Stimulated activated CD8-positive, alpha-beta memory T cell treated with anti-CD3 and anti-CD28 coated beads, Interleukin-2, amount 100 ng/mL, for 48 hours (primary cell): ENCODE results near the gene SLC37A4.
"Not testable (repeated sequence)": the region's sequence is repeated elsewhere in the genome, so short reads cannot be mapped to it uniquely, and the experiment has no call there.

Experiments
- DNase-seq, 2 donors: peaks; one replicate each; pipeline ENCODE4 v3.0.0-alpha.2; 2020; ENCODE audit warnings: low read depth in 2 of 2

SLC37A4 gene

DNA sequence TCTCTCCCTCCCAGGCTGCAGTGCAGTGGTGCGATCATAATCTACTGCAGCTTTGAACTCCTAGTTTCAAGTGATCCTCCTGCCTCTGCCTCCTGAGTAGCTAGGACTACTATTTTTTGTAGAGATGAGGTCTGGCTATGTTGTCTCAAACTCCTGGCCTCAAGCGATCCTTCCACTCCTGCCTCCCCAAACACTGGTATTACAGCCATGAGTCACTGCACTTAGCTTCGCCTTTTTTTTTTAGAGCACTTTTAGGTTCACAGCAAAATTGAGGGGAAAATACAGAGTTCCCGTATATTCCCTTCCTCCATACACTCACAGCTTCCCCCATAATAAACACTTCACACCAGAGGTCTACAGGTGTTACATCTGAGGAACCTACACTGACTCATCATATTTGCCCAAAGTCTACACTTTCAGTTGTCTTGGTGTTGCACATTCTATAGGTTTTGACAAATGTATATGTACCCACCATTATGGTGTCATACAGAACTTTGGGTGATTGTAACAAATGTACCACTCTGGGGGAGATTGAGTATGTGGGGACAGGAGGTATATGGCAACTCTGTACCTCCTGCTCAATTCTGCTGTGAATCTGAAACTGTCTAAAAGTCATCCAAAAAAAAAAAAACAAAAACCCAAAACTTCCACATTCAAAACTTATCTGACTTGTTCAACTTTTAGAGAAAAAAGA lies 11.3 kb upstream of the SLC37A4 start:
- DNase-seq, result no peak

DNA sequence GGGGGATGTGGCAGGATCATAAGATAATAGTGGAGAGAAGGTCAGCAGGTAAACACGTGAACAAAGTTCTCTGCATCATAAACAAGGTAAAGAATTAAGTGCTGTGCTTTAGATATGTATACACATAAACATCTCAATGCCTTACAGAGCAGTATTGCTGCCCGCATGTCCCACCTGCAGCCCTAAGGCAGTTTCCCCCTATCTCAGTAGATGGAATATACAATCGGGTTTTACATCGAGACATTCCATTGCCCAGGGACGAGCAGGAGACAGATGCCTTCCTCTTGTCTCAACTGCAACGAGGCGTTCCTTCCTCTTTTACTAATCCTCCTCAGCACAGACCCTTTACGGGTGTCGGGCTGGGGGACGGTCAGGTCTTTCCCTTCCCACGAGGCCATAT lies 8.8 kb upstream of the SLC37A4 start:
- DNase-seq, result not testable (repeated sequence)

DNA sequence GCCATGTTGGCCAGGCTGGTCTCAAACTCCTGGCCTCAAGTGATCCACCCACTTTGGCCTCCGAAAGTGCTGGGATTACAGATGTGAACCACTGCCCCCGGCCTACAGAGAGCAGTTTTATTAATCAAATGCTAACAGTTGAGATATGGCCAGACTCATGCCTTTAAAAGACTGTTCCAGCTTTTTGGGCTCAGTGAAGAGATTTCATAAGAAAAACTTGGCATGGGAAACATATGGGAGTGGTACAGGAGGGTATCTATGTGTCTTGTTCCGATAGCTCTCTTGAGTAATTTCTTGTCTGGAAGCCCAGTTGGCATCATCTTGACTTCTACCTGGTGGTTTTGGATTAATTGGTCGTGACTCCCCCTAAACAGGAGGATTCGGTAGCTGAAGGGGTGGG lies 8.2 kb upstream of the SLC37A4 start:
- DNase-seq, result no peak

GRCh38 chr11:119034813-119035212 lies 4.1 kb upstream of the SLC37A4 start:
- DNase-seq, result no peak

- DNase-seq, result not testable (repeated sequence)
Measured at GRCh38 chr11:119033421-119033820, 2.7 kb upstream of the SLC37A4 start.

DNA sequence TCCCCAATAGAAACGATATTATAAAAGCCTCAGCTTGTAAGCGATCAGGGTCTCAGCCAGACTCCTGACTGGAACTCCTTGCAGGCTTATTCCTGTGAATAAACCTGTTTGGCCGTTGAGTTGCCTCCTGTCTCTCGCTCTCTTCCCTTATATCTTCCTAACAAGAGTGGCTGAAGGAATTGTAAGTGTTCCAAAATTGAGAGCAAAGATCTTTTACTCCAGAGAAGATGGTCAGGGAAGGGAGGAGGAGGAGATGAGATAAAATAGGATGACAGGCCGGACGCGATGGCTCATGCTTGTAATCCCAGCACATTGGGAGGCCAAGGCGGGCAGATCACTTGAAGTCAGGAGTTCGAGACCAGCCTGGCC lies 1.2 kb upstream of the SLC37A4 start:
- no peak for DNase-seq

- DNase-seq, result peak in 1 of 2 donors; percentile 12
Measured at GRCh38 chr11:119030029-119030328, 698 bp downstream of the SLC37A4 start.

DNA sequence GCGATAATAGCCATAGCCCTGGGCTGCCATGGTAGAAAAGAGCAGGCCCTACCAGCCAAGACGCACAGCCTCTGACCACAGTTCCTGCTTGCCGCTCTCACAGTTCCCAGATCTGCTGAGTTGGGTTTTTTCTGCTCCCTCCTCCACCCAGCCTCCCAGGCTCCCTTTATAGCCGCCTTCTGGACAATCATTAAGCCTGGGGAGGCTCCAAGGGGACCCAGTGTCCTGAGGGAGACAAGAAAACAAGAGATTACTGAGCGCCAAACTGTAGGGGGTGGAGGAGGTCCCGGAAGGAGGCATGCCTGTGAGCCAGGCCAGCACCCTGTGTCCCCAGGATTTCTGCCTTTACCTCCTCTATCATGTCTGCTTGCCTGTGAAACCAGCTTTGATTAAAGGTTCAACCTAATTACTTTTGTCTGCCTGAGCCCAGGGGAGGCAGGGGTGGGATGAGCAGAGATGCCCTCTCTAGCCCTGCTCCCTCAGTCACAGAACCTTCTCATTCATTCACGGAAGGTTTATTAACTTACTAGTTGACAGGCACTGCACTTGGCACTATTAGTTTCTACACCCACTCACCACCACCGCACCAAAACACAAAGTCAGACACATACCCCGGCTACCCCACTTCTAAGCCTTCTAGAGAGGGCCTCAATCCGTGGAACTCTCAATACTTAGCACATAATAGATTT lies 1.2 kb downstream of the SLC37A4 start:
- DNase-seq, result no peak

DNA sequence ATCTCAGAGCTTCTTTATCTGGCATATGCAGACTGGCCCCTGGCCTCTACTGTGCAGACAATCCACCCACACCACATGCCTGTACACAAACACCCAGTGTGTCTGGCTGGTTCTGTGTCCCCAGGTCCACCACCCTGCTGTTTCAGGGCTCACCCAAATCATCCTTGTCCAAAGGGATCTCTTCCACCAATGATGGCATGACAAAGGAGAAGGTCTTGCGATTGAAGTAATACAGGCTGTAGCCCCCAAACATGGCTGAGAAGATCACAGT lies 1.7 kb downstream of the SLC37A4 start:
- no peak for DNase-seq

DNA sequence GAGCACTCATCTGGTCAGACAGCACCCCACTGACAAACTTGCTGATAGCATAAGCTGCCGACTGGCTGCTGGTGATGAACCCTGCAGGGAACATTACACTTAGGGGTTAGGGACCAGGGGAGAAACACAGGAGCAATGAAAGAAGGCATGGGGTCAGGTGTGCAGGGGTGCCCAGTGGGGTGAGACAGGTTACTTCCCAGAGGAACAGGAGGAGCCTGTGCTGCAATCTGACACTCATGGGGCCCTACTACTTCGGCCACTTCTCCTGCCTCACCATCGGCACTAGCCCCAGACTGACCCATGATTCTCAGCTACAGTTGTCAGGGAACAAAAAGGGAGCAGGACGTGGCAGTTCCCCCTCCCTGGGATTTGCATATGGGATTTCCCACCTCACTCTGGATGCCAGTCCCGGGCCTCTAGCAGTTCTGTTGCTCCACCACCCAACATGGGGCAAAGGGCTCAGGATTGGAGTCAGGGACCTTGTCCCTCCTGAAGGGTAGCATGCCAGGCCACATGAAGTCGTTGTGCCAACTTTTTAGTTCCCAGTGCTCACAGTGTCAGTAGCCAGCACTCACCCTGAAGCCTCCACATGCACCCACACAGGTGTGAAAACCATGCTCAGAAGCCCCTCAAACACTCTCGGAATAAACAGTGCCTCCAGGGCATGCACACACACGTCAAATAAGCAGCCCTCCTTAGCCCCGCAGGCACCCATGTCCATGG lies 2.2 kb downstream of the SLC37A4 start:
- DNase-seq, result no peak

GRCh38 chr11:119027561-119028345 lies 2.9 kb downstream of the SLC37A4 start:
- DNase-seq, result no peak

- DNase-seq, result no peak
Measured at GRCh38 chr11:119026970-119027369, 3.7 kb downstream of the SLC37A4 start.

DNA sequence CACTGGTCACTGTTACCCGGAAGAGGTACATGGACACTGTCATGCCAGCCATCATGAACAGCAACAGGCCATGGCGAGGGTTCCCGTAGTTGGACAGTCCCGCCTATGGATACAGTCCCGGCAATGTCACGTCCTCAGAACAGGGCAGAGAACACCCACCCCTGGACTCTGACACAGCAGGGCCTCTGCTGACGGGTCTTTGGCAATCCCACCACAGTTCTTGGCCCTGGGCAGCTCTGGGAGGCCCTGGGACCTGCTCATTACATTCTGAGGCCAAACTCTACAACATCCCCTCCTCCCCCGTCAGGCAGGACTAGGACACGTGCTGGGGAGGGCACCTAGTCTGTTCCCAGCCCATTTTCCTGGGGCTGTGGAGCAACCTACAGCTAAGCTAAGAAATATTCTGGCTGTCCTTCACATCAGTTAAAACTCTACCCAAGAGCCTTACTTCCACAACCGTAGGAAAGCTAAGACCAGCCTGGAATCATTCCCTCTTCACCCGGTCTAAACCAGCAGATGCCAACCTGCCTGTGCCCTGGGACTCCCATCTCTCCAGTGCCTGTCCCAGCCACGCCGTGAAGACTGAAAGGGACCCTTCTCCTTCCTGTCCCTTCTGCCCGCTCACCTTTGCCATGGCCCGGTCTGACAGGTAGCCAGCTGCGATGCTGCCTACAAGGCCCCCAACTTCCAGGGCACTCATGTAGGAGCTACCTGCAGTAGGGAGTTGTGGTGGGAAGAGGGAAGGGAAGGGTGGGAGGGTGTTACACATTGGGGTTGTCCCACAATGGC lies 4.5 kb downstream of the SLC37A4 start:
- no peak for DNase-seq

DNA sequence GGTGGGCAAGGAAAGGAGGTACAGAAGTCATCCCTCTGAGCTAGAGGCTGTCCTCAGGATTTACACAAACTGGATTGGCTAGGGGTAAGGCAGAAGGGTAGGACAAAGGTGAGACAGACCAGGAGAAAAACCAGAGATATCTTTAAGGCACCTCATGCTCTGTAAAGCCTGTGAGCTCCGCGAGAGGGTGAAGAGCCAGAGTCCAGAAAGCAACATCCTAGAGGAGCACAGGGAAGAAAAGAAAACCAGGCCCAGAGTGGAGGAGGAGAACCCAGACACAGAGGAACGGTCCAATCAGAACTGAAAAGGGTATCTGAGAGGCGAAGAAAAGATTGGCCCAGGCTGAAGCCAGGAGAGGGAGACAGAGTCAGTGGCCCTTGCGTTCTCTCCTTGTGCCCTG lies 5.1 kb downstream of the SLC37A4 start:
- DNase-seq, result no peak

GRCh38 chr11:119025099-119025473 lies 5.6 kb downstream of the SLC37A4 start:
- DNase-seq, result no peak

GRCh38 chr11:119024430-119025098 lies 6.1 kb downstream of the SLC37A4 start:
- no peak for DNase-seq

GRCh38 chr11:119023741-119024140 lies 6.9 kb downstream of the SLC37A4 start:
- no peak for DNase-seq

DNA sequence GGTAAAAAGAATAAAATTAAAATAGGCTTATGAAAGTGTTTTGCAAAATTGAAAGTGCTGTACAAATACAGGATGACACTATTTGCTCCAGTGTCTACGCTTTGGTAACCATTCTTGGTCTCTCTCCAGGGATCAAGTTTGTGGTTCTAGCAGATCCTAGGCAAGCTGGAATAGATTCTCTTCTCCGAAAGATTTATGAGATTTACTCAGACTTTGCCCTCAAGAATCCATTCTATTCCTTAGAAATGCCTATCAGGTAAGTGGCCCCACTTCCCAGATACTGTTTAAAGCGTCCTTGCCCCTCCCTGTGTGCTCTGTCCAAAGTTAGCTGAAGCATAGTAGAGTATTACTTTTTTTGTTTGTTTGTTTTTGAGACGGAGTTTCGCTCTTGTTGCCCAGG lies 9.0 kb downstream of the SLC37A4 start:
- DNase-seq, result no peak

- no peak for DNase-seq
Measured at GRCh38 chr11:119019996-119020395, 10.7 kb downstream of the SLC37A4 start.

GRCh38 chr11:119018074-119018938 lies 12.4 kb downstream of the SLC37A4 start, which contains the start of the genes RPS25 and TRAPPC4:
RPS25 (minus strand) TSS chr11:119018343; CDS start chr11:119018284, 59 bp downstream.
TRAPPC4 (plus strand) TSS chr11:119018766; CDS start chr11:119018796, 30 bp downstream.
- peak; percentile 85 to 90 for DNase-seq
